SK-N-MC (cell line): ENCODE data around the gene BRSK2.

ENCODE experiments used
- EZH2 ChIP-seq: fragments of 200-600 bp; sonication (generic); IDR thresholded peaks from one replicate; pipeline ENCODE4 v1.6.1; 2017; ENCODE audit warnings: antibody characterized with exemption
- POLR2AphosphoS5 ChIP-seq: IDR thresholded peaks from 2 replicates; pipeline ENCODE4 v1.6.1; 2012; ENCODE audit warnings: mild to moderate bottlenecking, low read depth, low read length, borderline replicate concordance

GRCh38 chr11:1466784-1467183 is 77.0 kb downstream of the BRSK2 start:
- TF ChIP-seq POLR2AphosphoS5 = no peak
- no peak for TF ChIP-seq EZH2
